GM12878 (cell line): Measurements from ENCODE around the gene TNKS2. TPM values are rescaled to one million over a fixed set of nuclear protein-coding genes. Genes with fewer than 3 reads are reported as not detected.

ENCODE experiments used
- ATAC-seq: fragments of 200-7000 bp; cut with Tn5 transposase; 3 replicates; pipeline ENCODE4 v1.9.1; 2020; ENCODE audit warnings: mild to moderate bottlenecking, moderate library complexity
- BruUV-seq: library from RNA; stranded (reverse); fragments of 400-500 nt; replicated peaks from 2 replicates; lab custom pipeline; 2021; lab: Mats Ljungman, UMichigan
- CTCF ChIA-PET: fragments of 300-600 bp; sonication (Branson Sonifier 250); formaldehyde crosslinking; extraction: SDS; loops from one replicate; lab custom pipeline; 2021; ENCODE audit warnings: inconsistent platforms; lab: Yijun Ruan, JAX
- POLR2A ChIA-PET: fragments of 350-600 bp; formaldehyde crosslinking; extraction: SDS; loops from one replicate; lab custom pipeline; 2021; ENCODE audit warnings: inconsistent platforms; lab: Charles Lee
- RAD21 ChIA-PET: fragments of 300-600 bp; sonication (Branson Sonifier 250); formaldehyde crosslinking; loops from one replicate; lab custom pipeline; 2023; ENCODE audit warnings: antibody characterized with exemption; ENCODE audit not compliant: unreplicated experiment; lab: Charles Lee
- SMC1A ChIA-PET: fragments of 300-600 bp; sonication (Branson Sonifier 250); formaldehyde crosslinking; loops from one replicate; lab custom pipeline; 2023; ENCODE audit not compliant: unreplicated experiment, uncharacterized antibody; lab: Charles Lee
- DNase-seq: peaks from one replicate; pipeline ENCODE4 v3.0.0-alpha.2; 2011; ENCODE audit warnings: low read depth, low spot score
- FAIRE-seq: peaks from 3 replicates; lab custom pipeline; 2011; peaks lifted over from hg19 to GRCh38; lab: Jason Lieb, UNC
- H2AFZ ChIP-seq: 2 replicates; pipeline ENCODE4 v1.6.0; 2011; ENCODE audit warnings: low read depth, low read length, control low read depth; ENCODE audit not compliant: control insufficient read depth
- H3K27ac ChIP-seq: 2 replicates; pipeline ENCODE4 v1.5.1; 2011; ENCODE audit warnings: control low read depth; ENCODE audit not compliant: control insufficient read depth, insufficient read depth
- H3K27me3 ChIP-seq, 2 experiments: replicated peaks in 1 of 2; 2 replicates each; pipeline versions ENCODE4 v1.6.0 to v1.6.1; 2011; ENCODE audit warnings: low read length in 1 of 2; ENCODE audit not compliant: control insufficient read depth in 2 of 2, insufficient read depth in 2 of 2
- H3K36me3 ChIP-seq, 2 experiments: 2 replicates each; pipeline ENCODE4 v1.5.1; 2011; ENCODE audit warnings: low read length in 1 of 2; ENCODE audit not compliant: control insufficient read depth in 2 of 2, insufficient read depth in 2 of 2
- H3K4me1 ChIP-seq: 2 replicates; pipeline ENCODE4 v1.6.1; 2011; ENCODE audit warnings: mild to moderate bottlenecking, low read length, moderate library complexity, mixed read lengths; ENCODE audit not compliant: control insufficient read depth, insufficient read depth
- H3K4me2 ChIP-seq: 2 replicates; pipeline ENCODE4 v1.6.0; 2011; ENCODE audit warnings: control low read depth; ENCODE audit not compliant: control insufficient read depth, insufficient read depth
- H3K4me3 ChIP-seq: fragments of 200-600 bp; sonication (generic); 2 replicates; pipeline ENCODE4 v1.5.1; 2016
- H3K79me2 ChIP-seq: 2 replicates; pipeline ENCODE4 v1.6.0; 2011; ENCODE audit warnings: low read length; ENCODE audit not compliant: control insufficient read depth, insufficient read depth
- H3K9ac ChIP-seq: 2 replicates; pipeline ENCODE4 v1.8.0; 2011; ENCODE audit warnings: low read length, control low read depth, mixed read lengths; ENCODE audit not compliant: control insufficient read depth, insufficient read depth
- H3K9me3 ChIP-seq: replicated peaks from 3 replicates; pipeline ENCODE4 v1.5.1; 2011; ENCODE audit warnings: mild to moderate bottlenecking, low read length; ENCODE audit not compliant: control insufficient read depth, insufficient read depth
- H4K20me1 ChIP-seq: 2 replicates; pipeline ENCODE4 v1.6.0; 2011; ENCODE audit not compliant: control insufficient read depth, insufficient read depth
- CREM ChIP-seq: IDR thresholded peaks from 2 replicates; pipeline ENCODE4 v1.6.1; 2014; ENCODE audit warnings: antibody characterized with exemption, low read depth
- GABPA ChIP-seq: IDR thresholded peaks from 2 replicates; pipeline ENCODE4 v1.6.1; 2014; ENCODE audit warnings: antibody characterized with exemption, low read depth, mild to moderate bottlenecking, inconsistent platforms
- GATAD2B ChIP-seq: fragments of 450-650 bp; conservative IDR thresholded peaks from 2 replicates; pipeline ENCODE4 v1.6.1; 2017; ENCODE audit warnings: low read depth, mild to moderate bottlenecking, moderate library complexity
- IKZF2 ChIP-seq, 2 experiments: fragments of 450-650 bp; IDR thresholded peaks; 2 replicates each; pipeline ENCODE4 v1.6.1; 2017; ENCODE audit warnings: mild to moderate bottlenecking in 2 of 2, moderate library complexity in 2 of 2
- KAT2A ChIP-seq: conservative IDR thresholded peaks from 2 replicates; pipeline ENCODE4 v1.6.1; 2011; ENCODE audit warnings: low read depth, low read length; ENCODE audit not compliant: control insufficient read depth
- MLLT1 ChIP-seq: fragments of 450-650 bp; IDR thresholded peaks from 2 replicates; pipeline ENCODE4 v1.6.1; 2016; ENCODE audit warnings: mild to moderate bottlenecking
- MTA2 ChIP-seq: fragments of 450-650 bp; IDR thresholded peaks from 2 replicates; pipeline ENCODE4 v1.6.1; 2016; ENCODE audit warnings: low read depth, mild to moderate bottlenecking, moderate library complexity
- NFIC ChIP-seq: IDR thresholded peaks from 2 replicates; pipeline ENCODE4 v1.6.1; 2012; ENCODE audit warnings: low read depth, mild to moderate bottlenecking, inconsistent platforms, low read length, moderate library complexity
- POLR2A ChIP-seq: IDR thresholded peaks from 2 replicates; pipeline ENCODE4 v1.6.1; 2011; ENCODE audit warnings: low read depth, mild to moderate bottlenecking, low read length
- SRF ChIP-seq, 2 experiments: IDR thresholded peaks; 2 replicates each; pipeline ENCODE4 v1.6.1; 2011; ENCODE audit warnings: low read depth in 2 of 2, low read length in 2 of 2, mild to moderate bottlenecking in 1 of 2, moderate library complexity in 1 of 2
- TARDBP ChIP-seq: IDR thresholded peaks from 2 replicates; pipeline ENCODE4 v1.6.1; 2016; ENCODE audit warnings: borderline replicate concordance
- ZSCAN29 ChIP-seq: fragments of 450-650 bp; IDR thresholded peaks from 2 replicates; pipeline ENCODE4 v1.6.1; 2017; ENCODE audit warnings: mild to moderate bottlenecking, moderate library complexity
- WGBS: methylation state at CpG from one replicate; pipeline ENCODE4 v1.1.6; 2016; ENCODE audit warnings: low lambda C conversion rate; ENCODE audit not compliant: insufficient replicate concordance, insufficient coverage; ENCODE audit errors: missing lambda C conversion rate; 5-methylcytosine and 5-hydroxymethylcytosine counted together
- in situ Hi-C: fragments of 300-500 bp; cut with MboI; formaldehyde crosslinking; loops from 9 replicates; pipeline ENCODE4 v1.14.3; 2018; ENCODE audit warnings: mixed read lengths
- intact Hi-C: fragments of 100-400 bp; cut with micrococcal nuclease; formaldehyde crosslinking; loops from one replicate; pipeline ENCODE4 v1.14.2; 2022; ENCODE audit not compliant: unreplicated experiment
- polyA plus RNA-seq, 11 experiments: library from polyadenylated mRNA; depleted of rRNA in 4 of 11; unstranded in 6 of 11; stranded (reverse) in 5 of 11; fragments of >200 nt; fragmentation: Nextera tagmentation in 4 of 11; fragmentation: Illumina TruSeq in 1 of 11; extraction: Ambion mirVana in 4 of 11; extraction: Trizol in 1 of 11; gene quantifications; 1 replicate in 1 of 11; 2 replicates in 10 of 11; pipeline versions ENCODE4 v1.2.1 to v1.2.3, GENCODE V29; 2011 to 2016; ENCODE audit warnings: inconsistent platforms in 2 of 11, missing spikeins in 2 of 11, low read depth in 1 of 11
- total RNA-seq, 4 experiments: library from RNA; depleted of rRNA in 3 of 4; stranded (reverse); fragments of >200 nt in 3 of 4; fragmentation: Illumina TruSeq in 1 of 4; extraction: Trizol in 1 of 4; gene quantifications; 2 replicates each; pipeline versions ENCODE4 v1.2.1 to v1.2.3, GENCODE V29; 2013 to 2021
- TF ChIP-seq, protein P1 (sequence below): IDR thresholded peaks from 2 replicates; pipeline ENCODE4 v1.6.1; 2012; ENCODE audit warnings: low read depth, low read length, improper control_type of control experiment

The TNKS2 gene
- total and polyA plus RNA-seq, 10 of the 15 experiments (the other 5 are each of a cell fraction or from before 2014, with no cell fraction given), result 2.9 to 24.2 (median 6.9) TPM

GRCh38 chr10:91813251-91813650 is 15.0 kb downstream of the TNKS2 start:
- 91% methylated on average over 1 of the region's 1 CpG for WGBS
- peaks cover 2 to 28% of the 10 kb centered on the region in 2 experiments for H3K36me3 ChIP-seq

DNA sequence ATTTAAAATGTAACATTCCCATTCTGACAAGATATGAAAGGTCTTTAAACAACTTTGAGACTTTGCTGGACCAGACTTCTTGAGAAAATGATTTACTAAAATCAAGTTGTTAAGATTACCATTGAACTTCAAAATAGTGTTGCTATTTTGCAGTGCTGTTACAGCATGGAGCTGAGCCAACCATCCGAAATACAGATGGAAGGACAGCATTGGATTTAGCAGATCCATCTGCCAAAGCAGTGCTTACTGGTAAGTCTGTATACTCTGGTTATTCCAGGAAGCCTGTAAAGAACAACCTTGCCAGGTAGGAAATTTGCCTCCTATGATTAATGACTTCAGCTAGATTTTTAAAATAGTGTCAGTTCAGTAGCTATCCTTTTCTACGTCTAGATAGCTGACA is 18.8 kb downstream of the TNKS2 start:
- Histone ChIP-seq H3K27me3 (no peaks in the 10 kb centered on the region), H2AFZ (no peak overlapping the region), H3K9ac (no peak overlapping the region), H3K4me2 (no peak overlapping the region)
- ChIA-PET POLR2A (no interaction called here), CTCF (interaction anchor here (0.7 to 2.2 kb wide), 4 partner anchors 21 to 700 kb away, joined by 3 to 11 read pairs (median 4); no protein-coding TSS in a partner anchor)
- ATAC-seq, result no peak
- no peak for FAIRE-seq
- TF ChIP-seq MLLT1 (no peak), GATAD2B (no peak), IKZF2 (IDR thresholded peaks at IDR 0.05) (no peak), NFIC (no peak), CREM (no peak)
- TF ChIP-seq, protein P1, sequence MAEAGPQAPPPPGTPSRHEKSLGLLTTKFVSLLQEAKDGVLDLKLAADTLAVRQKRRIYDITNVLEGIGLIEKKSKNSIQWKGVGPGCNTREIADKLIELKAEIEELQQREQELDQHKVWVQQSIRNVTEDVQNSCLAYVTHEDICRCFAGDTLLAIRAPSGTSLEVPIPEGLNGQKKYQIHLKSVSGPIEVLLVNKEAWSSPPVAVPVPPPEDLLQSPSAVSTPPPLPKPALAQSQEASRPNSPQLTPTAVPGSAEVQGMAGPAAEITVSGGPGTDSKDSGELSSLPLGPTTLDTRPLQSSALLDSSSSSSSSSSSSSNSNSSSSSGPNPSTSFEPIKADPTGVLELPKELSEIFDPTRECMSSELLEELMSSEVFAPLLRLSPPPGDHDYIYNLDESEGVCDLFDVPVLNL, result no peak
- TF ChIP-seq, all 136 proteins: peak for 0
- ChIA-PET SMC1A (interaction anchor here (0.6 to 1.4 kb wide), 6 partner anchors 11 to 382 kb away, joined by 3 to 6 read pairs (median 3); no protein-coding TSS in a partner anchor), RAD21 (interaction anchor here (0.6 to 0.8 kb wide), 2 partner anchors 14 to 154 kb away, joined by 3 read pairs; no protein-coding TSS in a partner anchor)
- no peaks in the 10 kb centered on the region for H4K20me1 ChIP-seq
- intact Hi-C loops, result no loop called here
- in situ Hi-C loops, result no loop called here
- no peak for DNase-seq
- no peak overlapping the region for H3K4me3 ChIP-seq
- BruUV-seq, result no TSS peak
- 100% methylated on average over 2 of the region's 2 CpGs for WGBS
- no peaks in the 10 kb centered on the region for H3K4me1 ChIP-seq
- H3K9me3 ChIP-seq, result no peaks in the 10 kb centered on the region
- peaks cover 4 to 36% of the 10 kb centered on the region in 2 experiments for H3K36me3 ChIP-seq
- no peak overlapping the region for H3K27ac ChIP-seq
- no peaks in the 10 kb centered on the region for H3K79me2 ChIP-seq

More at GRCh38 chr10:91813251-91813650, 15.0 kb downstream of the TNKS2 start:
- ChIA-PET CTCF (interaction anchor here (1.0 kb wide), 1 partner anchor 13 kb away, joined by 4 read pairs; no protein-coding TSS in a partner anchor), RAD21 (no interaction called here)
- no peak overlapping the region for H2AFZ ChIP-seq
- H3K4me2 ChIP-seq, result no peak overlapping the region
- no peaks in the 10 kb centered on the region for H3K4me1 ChIP-seq
- BruUV-seq, result no TSS peak
- TF ChIP-seq POLR2A (no peak), KAT2A (no peak), GABPA (no peak), IKZF2 (IDR thresholded peaks at IDR 0.05) (no peak), ZSCAN29 (no peak), TARDBP (no peak), SRF (IDR thresholded peaks at IDR 0.05; ENCODE audit: low read depth in 2 of 2, low read length in 2 of 2) (no peak), MTA2 (no peak), NFIC (no peak)
- TF ChIP-seq, all 136 proteins: peak for 0
- SMC1A ChIA-PET, result interaction anchor here (0.6 to 2.1 kb wide), 5 partner anchors 8 to 295 kb away, joined by 3 to 7 read pairs (median 3); partner anchors contain the start of gene TNKS2
- no peaks in the 10 kb centered on the region for H3K27me3 ChIP-seq
- FAIRE-seq (no peak), ATAC-seq (no peak), DNase-seq (no peak)
- no peaks in the 10 kb centered on the region for H4K20me1 ChIP-seq
- no peak overlapping the region for H3K4me3 ChIP-seq
- intact Hi-C loops (no loop called here), in situ Hi-C loops (no loop called here)
- no peak overlapping the region for H3K9ac ChIP-seq
- H3K79me2 ChIP-seq, result no peaks in the 10 kb centered on the region; the same call in 1 of the 2 replicates
- no peak overlapping the region for H3K27ac ChIP-seq
- POLR2A ChIA-PET, result interaction anchor here (1.1 to 1.5 kb wide), 2 partner anchors 11 to 14 kb away, joined by 3 read pairs; no protein-coding TSS in a partner anchor
- no peaks in the 10 kb centered on the region for H3K9me3 ChIP-seq
